GM21717 (cell line): ENCODE measurements around the gene ARHGEF16.

Experiments
- ATAC-seq: cut with Tn5 transposase; IDR thresholded peaks from one replicate; pipeline ENCODE4 v1.9.1; 2021; ENCODE audit warnings: mild to moderate bottlenecking, moderate library complexity; ENCODE audit not compliant: unreplicated experiment

ARHGEF16 gene

GRCh38 chr1:3466366-3467075, 12.1 kb downstream of the ARHGEF16 start:
- no peak for ATAC-seq

- no peak for ATAC-seq
Observed at GRCh38 chr1:3467096-3468036, 12.9 kb downstream of the ARHGEF16 start.

DNA sequence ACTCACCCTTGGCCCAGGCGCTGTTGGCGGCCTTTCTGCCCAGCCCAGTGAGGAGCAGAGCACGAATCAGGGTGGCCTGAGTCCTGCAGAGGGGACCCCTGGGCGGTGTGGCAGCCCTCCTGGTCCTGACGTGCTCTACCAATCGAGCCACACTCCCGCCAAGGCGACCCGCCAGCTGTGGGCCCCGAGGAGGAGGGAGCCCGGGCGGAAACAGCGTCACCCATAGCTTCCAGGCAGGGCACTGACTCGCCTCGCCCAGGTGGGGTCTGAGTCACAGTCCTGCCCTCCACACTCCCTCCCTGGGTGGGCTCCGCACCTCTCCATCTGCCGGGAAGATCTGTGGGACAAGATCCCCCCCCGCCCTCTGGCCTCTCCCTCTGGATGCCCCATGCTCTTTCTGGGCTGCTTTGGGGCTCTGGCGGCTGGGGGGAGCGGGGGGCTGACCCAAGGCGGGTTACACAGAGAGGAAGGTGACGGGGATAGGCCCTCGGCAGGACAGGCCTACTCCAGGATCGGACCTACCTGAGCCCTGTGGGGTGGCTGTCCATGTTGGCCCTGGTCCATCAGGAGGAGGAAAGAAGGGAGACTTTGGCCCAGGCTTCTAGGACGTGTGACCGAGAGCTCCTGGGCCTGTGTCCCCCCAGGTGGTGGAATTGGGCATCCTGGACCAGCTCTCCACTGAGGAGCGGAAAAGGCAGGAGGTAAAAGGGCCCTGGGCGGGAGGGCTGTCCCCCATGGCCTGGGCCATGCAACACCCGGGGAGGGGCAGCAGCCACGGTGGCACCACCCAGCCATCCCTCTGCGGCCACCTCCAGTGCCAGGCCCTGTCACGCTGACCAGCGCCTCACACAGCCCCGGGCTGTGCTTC, 14.0 kb downstream of the ARHGEF16 start:
- no peak for ATAC-seq

DNA sequence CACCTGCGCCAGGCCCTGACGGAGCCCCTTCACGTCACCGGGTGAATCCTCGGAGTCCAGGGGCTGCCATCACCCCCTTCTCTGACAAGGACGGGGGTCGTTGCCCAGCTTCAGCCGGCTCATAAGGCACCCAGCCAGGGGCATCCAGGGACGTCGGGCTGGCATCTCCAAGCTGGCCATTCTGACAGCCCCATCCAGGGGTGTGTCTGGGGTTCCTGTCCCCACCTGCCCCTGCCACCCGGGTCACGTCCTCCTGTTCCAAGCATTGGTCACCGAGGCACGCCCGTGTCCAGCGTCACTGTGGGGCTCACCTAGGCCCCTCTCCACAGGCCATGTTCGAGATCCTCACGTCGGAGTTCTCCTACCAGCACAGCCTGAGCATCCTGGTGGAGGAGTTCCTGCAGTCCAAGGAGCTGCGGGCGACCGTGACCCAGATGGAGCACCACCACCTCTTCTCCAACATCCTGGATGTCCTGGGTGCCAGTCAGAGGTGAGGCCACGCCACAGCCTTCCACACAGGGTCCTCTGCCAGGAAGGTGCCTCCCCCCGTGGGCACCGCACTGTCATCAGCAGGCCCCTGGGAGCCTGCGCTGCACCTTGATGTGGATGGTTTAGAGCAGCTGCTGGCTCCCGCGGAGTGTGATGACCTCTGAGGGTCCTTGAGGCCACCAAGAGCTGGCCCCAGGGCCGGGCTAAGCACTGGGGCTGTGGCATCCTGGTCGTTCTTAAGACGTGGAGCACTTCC, 14.8 kb downstream of the ARHGEF16 start:
- ATAC-seq, result no peak

DNA sequence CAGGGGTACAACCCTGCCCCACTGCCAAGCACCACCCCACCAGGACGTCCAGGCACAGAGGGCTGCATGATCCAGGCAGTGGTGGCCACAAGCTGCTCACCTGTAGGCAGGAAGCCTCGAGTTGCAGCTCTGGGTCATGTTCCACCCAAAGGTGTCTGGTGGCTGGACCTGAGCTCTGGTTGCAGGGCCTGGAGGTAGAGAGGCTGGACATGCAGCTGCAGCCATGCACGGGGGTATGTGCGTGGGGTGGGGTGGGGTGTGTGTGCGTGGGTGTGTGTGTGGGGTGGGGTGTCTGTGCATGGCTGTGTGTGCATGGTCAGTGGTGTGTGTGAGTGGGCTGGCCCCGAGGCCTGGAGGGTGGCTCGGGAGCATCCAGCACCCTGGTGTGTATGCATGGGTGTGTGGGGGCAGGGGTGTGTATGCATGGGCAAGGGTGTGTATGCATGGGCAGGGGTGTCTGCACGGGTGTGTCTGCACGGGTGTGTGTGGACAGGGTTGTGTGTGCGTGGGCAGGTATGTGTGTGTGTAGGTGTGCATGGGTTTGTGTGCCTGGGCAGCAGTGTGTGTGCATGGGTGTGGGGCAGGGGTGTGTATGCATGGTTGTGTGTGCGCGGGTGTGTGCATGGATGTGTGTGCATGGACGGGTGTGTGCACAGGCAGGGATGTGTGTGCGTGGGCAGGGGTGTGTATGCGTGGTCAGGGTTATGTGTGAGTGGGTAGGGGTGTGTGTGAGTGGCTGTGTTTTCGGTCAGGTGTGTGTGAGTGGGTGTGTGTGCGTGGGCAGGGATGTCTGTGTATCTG, 15.6 kb downstream of the ARHGEF16 start:
- no peak for ATAC-seq

- no peak for ATAC-seq
Observed at GRCh38 chr1:3470650-3471355, 16.3 kb downstream of the ARHGEF16 start.

GRCh38 chr1:3471356-3472087, 17.1 kb downstream of the ARHGEF16 start:
- ATAC-seq, result no peak

- no peak for ATAC-seq
Observed at GRCh38 chr1:3472088-3472850, 17.8 kb downstream of the ARHGEF16 start.

DNA sequence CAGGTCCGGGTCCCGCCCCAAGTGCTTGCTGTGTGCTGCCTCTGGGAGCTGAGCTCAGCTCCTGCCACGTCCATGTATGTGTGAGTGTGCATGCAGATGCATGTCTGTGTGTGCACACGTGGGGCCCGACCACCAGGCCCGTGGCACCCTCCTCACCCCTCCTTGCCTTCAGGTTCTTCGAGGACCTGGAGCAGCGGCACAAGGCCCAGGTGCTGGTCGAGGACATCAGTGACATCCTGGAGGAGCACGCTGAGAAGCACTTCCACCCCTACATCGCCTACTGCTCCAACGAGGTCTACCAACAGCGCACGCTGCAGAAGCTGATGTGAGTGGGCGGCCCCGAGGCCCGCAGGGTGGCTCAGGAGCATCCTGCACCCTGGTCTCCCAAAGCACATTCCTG, 18.4 kb downstream of the ARHGEF16 start:
- ATAC-seq, result no peak

DNA sequence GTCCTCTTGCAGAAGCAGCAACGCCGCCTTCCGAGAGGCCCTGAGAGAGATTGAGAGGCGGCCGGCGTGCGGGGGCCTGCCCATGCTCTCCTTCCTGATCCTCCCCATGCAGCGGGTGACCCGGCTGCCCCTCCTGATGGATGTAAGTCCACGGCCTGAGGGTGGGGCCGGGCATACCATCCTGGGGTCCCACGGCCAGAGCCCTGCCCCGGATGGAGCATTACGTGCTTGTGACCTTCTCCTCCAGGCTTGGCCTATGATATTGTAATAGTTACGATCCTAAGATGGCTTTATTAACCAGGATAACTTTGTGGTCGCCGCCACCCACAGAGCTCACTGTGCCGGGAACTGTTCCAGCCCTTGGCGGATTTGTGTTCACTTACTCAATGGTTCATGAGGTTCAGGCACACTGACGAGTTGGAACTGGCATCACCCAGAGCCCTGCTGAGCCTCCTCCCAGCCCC, 18.9 kb downstream of the ARHGEF16 start:
- no peak for ATAC-seq

- ATAC-seq, result no peak
Observed at GRCh38 chr1:3474016-3474415, 19.6 kb downstream of the ARHGEF16 start.

DNA sequence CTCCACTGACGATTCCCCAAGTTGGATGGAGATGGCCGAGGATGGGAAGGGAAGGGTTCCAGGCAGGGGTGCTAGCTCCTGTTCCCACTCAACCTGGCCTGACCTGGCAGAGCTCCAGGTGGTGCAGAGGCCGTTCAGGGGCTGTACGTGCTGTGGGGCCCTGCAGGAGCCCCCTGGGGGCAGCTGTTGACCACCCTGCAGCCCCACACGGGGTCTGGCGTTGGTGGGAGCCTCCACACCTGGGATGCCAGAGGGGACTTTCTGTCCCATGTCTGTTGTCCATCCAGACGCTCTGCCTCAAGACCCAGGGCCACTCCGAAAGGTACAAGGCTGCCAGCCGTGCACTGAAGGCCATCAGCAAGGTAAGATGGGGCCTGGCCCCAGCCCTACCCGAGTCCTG, 20.0 kb downstream of the ARHGEF16 start:
- no peak for ATAC-seq

DNA sequence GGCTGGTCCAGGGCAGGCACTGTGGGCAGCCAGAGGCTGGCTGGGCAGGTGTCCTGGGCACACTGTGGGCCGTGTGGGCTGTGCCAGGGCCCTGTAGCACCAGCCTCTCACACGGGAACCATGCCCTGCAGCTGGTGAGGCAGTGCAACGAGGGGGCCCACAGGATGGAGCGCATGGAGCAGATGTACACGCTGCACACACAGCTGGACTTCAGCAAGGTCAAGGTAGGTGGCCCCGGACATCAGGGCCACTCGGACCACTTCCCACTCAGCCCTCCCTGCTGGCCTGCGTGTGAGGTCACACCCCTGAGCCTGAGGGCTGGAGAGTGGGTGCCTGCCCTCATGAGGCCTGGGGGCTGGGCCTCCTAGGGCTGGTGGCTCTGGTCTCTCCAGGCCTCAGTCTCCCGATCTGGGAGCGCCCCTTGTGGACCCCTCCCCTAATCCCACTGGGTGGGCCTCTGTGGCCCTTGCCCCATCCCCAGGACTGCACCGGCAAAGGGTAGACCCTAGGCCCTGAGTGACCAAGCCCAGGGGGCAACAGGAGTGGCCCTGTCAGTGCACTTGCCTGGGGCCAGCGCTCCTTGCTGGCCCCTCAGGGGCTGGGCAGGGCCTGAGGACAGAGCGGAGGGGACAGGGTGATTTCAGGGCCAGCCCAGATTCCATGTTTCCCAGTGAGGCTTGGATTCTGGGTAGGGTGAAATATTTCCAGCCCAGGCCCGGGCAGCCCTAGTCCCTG, 21.5 kb downstream of the ARHGEF16 start:
- ATAC-seq, result no peak

GRCh38 chr1:3476666-3477065, 22.2 kb downstream of the ARHGEF16 start:
- no peak for ATAC-seq

GRCh38 chr1:3477241-3477995, 23.0 kb downstream of the ARHGEF16 start:
- no peak for ATAC-seq

DNA sequence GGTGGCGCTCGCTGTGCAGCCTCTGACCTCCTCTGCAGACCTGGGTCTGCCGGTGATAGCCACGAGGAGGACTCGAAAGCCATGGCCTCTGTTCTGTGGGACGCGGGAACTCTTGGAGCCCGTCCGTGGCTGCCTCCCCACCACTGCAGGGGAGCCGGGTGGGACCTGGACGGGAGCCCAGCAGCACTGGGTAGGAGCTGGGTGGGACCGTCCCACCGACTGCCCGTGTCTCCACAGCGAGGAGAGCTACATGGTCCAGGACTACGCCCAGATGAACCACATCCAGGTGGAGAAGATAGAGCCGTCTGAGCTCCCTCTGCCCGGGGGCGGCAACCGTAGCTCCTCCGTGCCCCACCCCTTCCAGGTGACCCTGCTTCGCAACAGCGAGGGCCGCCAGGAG, 23.7 kb downstream of the ARHGEF16 start:
- ATAC-seq, result no peak
